GM12801 (cell line): ENCODE results near the gene POLK.

Experiments used
- TF ChIP-seq, protein P1 (sequence below): IDR thresholded peaks from one replicate; pipeline ENCODE4 v1.5.1; 2011; ENCODE audit warnings: control low read depth; ENCODE audit not compliant: insufficient read length; ENCODE audit errors: extremely low read depth

The POLK gene

GRCh38 chr5:75616371-75616881, 104.7 kb downstream of the POLK start:
- TF ChIP-seq, protein P1, sequence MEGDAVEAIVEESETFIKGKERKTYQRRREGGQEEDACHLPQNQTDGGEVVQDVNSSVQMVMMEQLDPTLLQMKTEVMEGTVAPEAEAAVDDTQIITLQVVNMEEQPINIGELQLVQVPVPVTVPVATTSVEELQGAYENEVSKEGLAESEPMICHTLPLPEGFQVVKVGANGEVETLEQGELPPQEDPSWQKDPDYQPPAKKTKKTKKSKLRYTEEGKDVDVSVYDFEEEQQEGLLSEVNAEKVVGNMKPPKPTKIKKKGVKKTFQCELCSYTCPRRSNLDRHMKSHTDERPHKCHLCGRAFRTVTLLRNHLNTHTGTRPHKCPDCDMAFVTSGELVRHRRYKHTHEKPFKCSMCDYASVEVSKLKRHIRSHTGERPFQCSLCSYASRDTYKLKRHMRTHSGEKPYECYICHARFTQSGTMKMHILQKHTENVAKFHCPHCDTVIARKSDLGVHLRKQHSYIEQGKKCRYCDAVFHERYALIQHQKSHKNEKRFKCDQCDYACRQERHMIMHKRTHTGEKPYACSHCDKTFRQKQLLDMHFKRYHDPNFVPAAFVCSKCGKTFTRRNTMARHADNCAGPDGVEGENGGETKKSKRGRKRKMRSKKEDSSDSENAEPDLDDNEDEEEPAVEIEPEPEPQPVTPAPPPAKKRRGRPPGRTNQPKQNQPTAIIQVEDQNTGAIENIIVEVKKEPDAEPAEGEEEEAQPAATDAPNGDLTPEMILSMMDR, result no peak

- TF ChIP-seq, protein P1, result no peak
Measured at GRCh38 chr5:75616971-75617621, 105.4 kb downstream of the POLK start.

- TF ChIP-seq, protein P1, result no peak
Measured at GRCh38 chr5:75617736-75618352, 106.2 kb downstream of the POLK start.

GRCh38 chr5:75620184-75620959, 108.7 kb downstream of the POLK start:
- TF ChIP-seq, protein P1, result no peak

DNA sequence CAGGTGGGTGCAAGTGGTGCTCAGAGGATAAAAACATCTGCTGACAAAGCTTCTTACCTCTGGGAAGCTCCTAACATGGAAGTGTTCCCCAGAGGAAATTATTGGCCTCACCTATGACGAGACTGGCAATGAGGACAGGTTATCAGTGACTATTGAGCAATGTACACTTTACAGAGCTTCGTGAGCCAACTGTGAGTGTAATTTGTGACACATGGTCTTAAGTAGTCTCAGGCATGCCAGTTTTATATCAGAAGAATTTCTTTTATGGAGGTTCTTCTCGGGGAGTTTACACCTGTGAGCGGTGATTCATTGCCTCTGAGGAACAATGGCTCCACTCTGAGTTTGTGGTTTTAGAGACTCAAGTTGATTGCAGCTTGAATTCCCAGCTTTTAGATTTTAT, 110.9 kb downstream of the POLK start:
- TF ChIP-seq, protein P1, result no peak

GRCh38 chr5:75623846-75624245, 112.2 kb downstream of the POLK start:
- TF ChIP-seq, protein P1, result no peak

GRCh38 chr5:75626959-75627358, 115.3 kb downstream of the POLK start:
- TF ChIP-seq, protein P1, result no peak
